ENCODE measurements around the gene MYO7B.

MYO7B gene

GRCh38 chr2:127609818-127610217 is 74.3 kb downstream of the MYO7B start:
- no peak for DNase-seq (ENCODE audit: low read depth)

- DNase-seq (ENCODE audit: low read depth): no peak
Measured at GRCh38 chr2:127610561-127610960, 75.1 kb downstream of the MYO7B start.

GRCh38 chr2:127611076-127611925 is 75.8 kb downstream of the MYO7B start:
- DNase-seq (ENCODE audit: low read depth): no peak

- no peak for DNase-seq (ENCODE audit: low read depth)
Measured at GRCh38 chr2:127612111-127612822, 76.8 kb downstream of the MYO7B start.

- DNase-seq (ENCODE audit: low read depth): no peak
Measured at GRCh38 chr2:127614246-127614645, 78.8 kb downstream of the MYO7B start.

GRCh38 chr2:127614731-127615130 is 79.2 kb downstream of the MYO7B start:
- DNase-seq (ENCODE audit: low read depth): peak; percentile 65

- peak; percentile 35 for DNase-seq (ENCODE audit: low read depth)
Measured at GRCh38 chr2:127615511-127616166, 80.2 kb downstream of the MYO7B start.

- DNase-seq (ENCODE audit: low read depth): no peak
Measured at GRCh38 chr2:127618551-127619202, 83.2 kb downstream of the MYO7B start.

GRCh38 chr2:127619203-127619590 is 83.7 kb downstream of the MYO7B start:
- DNase-seq (ENCODE audit: low read depth): no peak

- DNase-seq (ENCODE audit: low read depth): no peak
Measured at GRCh38 chr2:127619877-127620705, 84.6 kb downstream of the MYO7B start.

- DNase-seq (ENCODE audit: low read depth): no peak
Measured at GRCh38 chr2:127620866-127621265, 85.4 kb downstream of the MYO7B start.

GRCh38 chr2:127621981-127622431 is 86.5 kb downstream of the MYO7B start:
- DNase-seq (ENCODE audit: low read depth): no peak

GRCh38 chr2:127622561-127623387 is 87.3 kb downstream of the MYO7B start:
- no peak for DNase-seq (ENCODE audit: low read depth)

- DNase-seq (ENCODE audit: low read depth): no peak
Measured at GRCh38 chr2:127623388-127624319, 88.2 kb downstream of the MYO7B start.

- DNase-seq (ENCODE audit: low read depth): no peak
Measured at GRCh38 chr2:127624320-127624755, 88.9 kb downstream of the MYO7B start.

- DNase-seq (ENCODE audit: low read depth): no peak
Measured at GRCh38 chr2:127624756-127625571, 89.5 kb downstream of the MYO7B start.

- no peak for DNase-seq (ENCODE audit: low read depth)
Measured at GRCh38 chr2:127625572-127625951, 90.1 kb downstream of the MYO7B start.

- no peak for DNase-seq (ENCODE audit: low read depth)
Measured at GRCh38 chr2:127626175-127626574, 90.7 kb downstream of the MYO7B start.
